KBM-7 (cell line): ENCODE measurements around the gene BMP2.

Experiments
- DNase-seq: peaks from one replicate; pipeline ENCODE4 v3.0.0-alpha.2; 2015
- in situ Hi-C: fragments of 300-500 bp; cut with MboI; formaldehyde crosslinking; loops from 2 replicates; pipeline ENCODE4 v1.14.3; 2020; ENCODE audit warnings: low sequenced_read_pairs, low pct_unique_long_range_greater_than_20kb, mixed read lengths

Gene BMP2

GRCh38 chr20:6766433-6766832, 1.1 kb upstream of the BMP2 start:
- in situ Hi-C loops = no loop called here

GRCh38 chr20:6767126-6767535, 355 bp upstream of the BMP2 start:
- in situ Hi-C loops = no loop called here
- no peak for DNase-seq

More at GRCh38 chr20:6766433-6766832, 1.1 kb upstream of the BMP2 start:
- DNase-seq = no peak

GRCh38 chr20:6768228-6769140, 998 bp downstream of the BMP2 start:
- in situ Hi-C loops = no loop called here
- no peak for DNase-seq

GRCh38 chr20:6769903-6770785, 2.7 kb downstream of the BMP2 start:
- in situ Hi-C loops = no loop called here
- no peak for DNase-seq

GRCh38 chr20:6770786-6771100, 3.3 kb downstream of the BMP2 start:
- in situ Hi-C loops = no loop called here
- no peak for DNase-seq

- in situ Hi-C loops = no loop called here
- no peak for DNase-seq
These were observed 13.1 kb downstream of the BMP2 start for GRCh38 chr20:6780433-6781190.

GRCh38 chr20:6783752-6784151, 16.3 kb downstream of the BMP2 start:
- no peak for DNase-seq
- in situ Hi-C loops = no loop called here

GRCh38 chr20:6784210-6784631, 16.7 kb downstream of the BMP2 start:
- no peak for DNase-seq
- in situ Hi-C loops = no loop called here

GRCh38 chr20:6784767-6785166, 17.3 kb downstream of the BMP2 start:
- no peak for DNase-seq
- in situ Hi-C loops = no loop called here

- no peak for DNase-seq
- in situ Hi-C loops = no loop called here
These were observed 19.1 kb downstream of the BMP2 start for GRCh38 chr20:6786548-6786947.

GRCh38 chr20:6792789-6793188, 25.3 kb downstream of the BMP2 start:
- in situ Hi-C loops = no loop called here
- no peak for DNase-seq

- in situ Hi-C loops = no loop called here
- DNase-seq = no peak
These were observed 34.7 kb downstream of the BMP2 start for GRCh38 chr20:6802227-6802626.

GRCh38 chr20:6806275-6806674, 38.8 kb downstream of the BMP2 start:
- DNase-seq = no peak
- in situ Hi-C loops = no loop called here

GRCh38 chr20:6811262-6812035, 44.0 kb downstream of the BMP2 start:
- in situ Hi-C loops = no loop called here
- DNase-seq = no peak

- no peak for DNase-seq
- in situ Hi-C loops = no loop called here
These were observed 45.0 kb downstream of the BMP2 start for GRCh38 chr20:6812530-6812929.

- in situ Hi-C loops = no loop called here
These were observed 47.5 kb downstream of the BMP2 start for GRCh38 chr20:6814945-6815344.

GRCh38 chr20:6818033-6818808, 50.7 kb downstream of the BMP2 start:
- in situ Hi-C loops = no loop called here

More at GRCh38 chr20:6814945-6815344, 47.5 kb downstream of the BMP2 start:
- DNase-seq = no peak

GRCh38 chr20:6819599-6819998, 52.1 kb downstream of the BMP2 start:
- no peak for DNase-seq
- in situ Hi-C loops = no loop called here

More at GRCh38 chr20:6818033-6818808, 50.7 kb downstream of the BMP2 start:
- no peak for DNase-seq
